Heart left ventricle (tissue), 16 donors: ENCODE measurements around the gene NFIX. TPM values are rescaled to one million over a fixed set of nuclear protein-coding genes. Genes with fewer than 3 reads are reported as not detected.

Experiments
- ATAC-seq, 4 donors: fragments of 200-7000 bp; cut with Tn5 transposase; one replicate each; pipeline ENCODE4 v1.9.1; 2020 to 2022; ENCODE audit warnings: moderate library complexity in 4 of 4, mild to moderate bottlenecking in 3 of 4, moderate number of reproducible peaks in 1 of 4
- DNase-seq, 5 donors: peaks; one replicate each; pipeline ENCODE4 v3.0.0-alpha.2; 2020
- H3K27ac ChIP-seq, 12 donors: fragments of 200-600 bp; sonication (generic) in 4 of 12; one replicate each; pipeline versions ENCODE4 v1.5.0 to v1.8.0; 2016 to 2022; ENCODE audit warnings: mild to moderate bottlenecking in 2 of 12
- H3K27me3 ChIP-seq, 9 donors: fragments of 200-600 bp; sonication (generic) in 2 of 9; one replicate each; pipeline versions ENCODE4 v1.5.1 to v1.8.0; 2016 to 2022; ENCODE audit warnings: mild to moderate bottlenecking in 3 of 9
- H3K36me3 ChIP-seq, 9 donors: fragments of 200-600 bp; sonication (generic) in 2 of 9; one replicate each; pipeline versions ENCODE4 v1.5.0 to v1.8.0; 2018 to 2022; ENCODE audit warnings: mild to moderate bottlenecking in 2 of 9
- H3K4me1 ChIP-seq, 12 donors: fragments of 200-600 bp; sonication (generic) in 4 of 12; one replicate each; pipeline versions ENCODE4 v1.5.0 to v1.8.0; 2016 to 2022; ENCODE audit warnings: mild to moderate bottlenecking in 3 of 12
- H3K4me3 ChIP-seq, 12 donors: fragments of 200-600 bp; sonication (generic) in 4 of 12; one replicate each; pipeline versions ENCODE4 v1.5.0 to v1.8.0; 2017 to 2022; ENCODE audit warnings: mild to moderate bottlenecking in 9 of 12, moderate library complexity in 4 of 12
- H3K9me3 ChIP-seq, 12 donors: fragments of 200-600 bp; sonication (generic) in 4 of 12; one replicate each; pipeline versions ENCODE4 v1.5.0 to v1.8.0; 2016 to 2022; ENCODE audit warnings: mild to moderate bottlenecking in 1 of 12
- POLR2A ChIP-seq, 2 donors: fragments of 450-650 bp; IDR thresholded peaks; one replicate each; pipeline ENCODE4 v1.6.1; 2017; ENCODE audit warnings: antibody characterized with exemption in 2 of 2, mild to moderate bottlenecking in 2 of 2, moderate library complexity in 2 of 2
- WGBS, 4 donors: extraction: QIAGEN DNeasy Blood & Tissue Kit in 2 of 4; methylation state at CpG; one replicate each; pipeline versions ENCODE4 v1.1.5 to v1.1.7; 2013 to 2018; 5-methylcytosine and 5-hydroxymethylcytosine counted together
- intact Hi-C, 10 donors: fragments of 100-400 bp; cut with DNase I; formaldehyde crosslinking; loops; one replicate each; pipeline versions ENCODE4 v1.11.1 to v1.14.2; 2022
- polyA plus RNA-seq, 2 donors: library from polyadenylated mRNA; stranded (reverse); fragments of 200-250 nt; gene quantifications; one replicate each; pipeline ENCODE4 v1.2.3, GENCODE V29; 2013
- total RNA-seq, 9 donors: library from RNA; depleted of rRNA in 2 of 9; stranded (reverse); fragments of >200 nt in 2 of 9; fragmentation: NEBNext Ultra II Directional in 3 of 9; extraction: Animal tissue kit (Norgen Biotek cat#: 25700) in 3 of 9; gene quantifications; one replicate each; pipeline versions ENCODE4 v1.1.0 to v1.2.4, GENCODE V29; 2016 to 2023
- TF ChIP-seq, protein P1 (sequence below), 12 donors: fragments of 200-600 bp; sonication (generic) in 4 of 12; IDR thresholded peaks; one replicate each; pipeline versions ENCODE4 v1.5.0 to v1.8.0; 2018 to 2022; ENCODE audit warnings: antibody characterized with exemption in 12 of 12, mild to moderate bottlenecking in 5 of 12
- donor health status: ischemic (EF 13 %, LVEDD 7.1; RV severe dilation, severe dysfunction).
- donor health status: healthy with polysubstance abuse.
- donor health status: DM: no; HTN: yes; CAD: no.
- donor health status: DM: no; HTN: no; CAD: no.
- donor health status: ischemic (EF 25% LVEDD 6.9; RV normal size, moderate dysfunction).
- donor health status: ischemic (EF 25% LVEDD 5.7; RV mildly dilated, moderate dysfunction).
- donor health status: healthy.
- donor health status: DM: yes; HTN: yes; CAD: no.
- donor health status: ischemic (EF 35%, LVEDD 5.7; RV mildly dilated, moderate dysfunction).
- donor health status: nonischemic (EF 11% LVEDD 7.7; RV severe dilation, severe dysfunction).
- donor health status: DM: yes; HTN: yes; CAD: no.
- donor health status: PGD.
- donor health status: ischemic (EF 29% LVEDD 5.4; RV normal size, mild dysfunction).
- donor health status: nonischemic (EF 23%, LVEDD 6.1; RV moderate dilation, normal function).

The NFIX gene
- total and polyA plus RNA-seq, 11 donors, result 42.1 to 147 (median 107) TPM

GRCh38 chr19:12983091-12983490 is 12.2 kb upstream of the NFIX start:
- Histone ChIP-seq H3K27ac (peak overlapping the region in 1 of 12 donors; percentile 47), H3K9me3 (no peaks in the 10 kb centered on the region), H3K4me1 (peaks cover 0 to 28% (median 15%) of the 10 kb centered on the region in 12 donors), H3K27me3 (peaks cover 0 to 5% (median 0%) of the 10 kb centered on the region in 9 donors), H3K36me3 (no peaks in the 10 kb centered on the region), H3K4me3 (peak overlapping the region in 10 of 12 donors; percentile 26 to 50 (median 42))
- WGBS, 4 donors, result 55 to 64% (median 61%) methylated on average over 10 of the region's 10 CpGs
- no peak for ATAC-seq
- intact Hi-C loops, result loop anchor here in 8 of 10 donors (1.0 to 10.0 kb wide), 6 partner anchors 49 to 113 kb away; no protein-coding TSS in a partner anchor
- no peak for DNase-seq
- TF ChIP-seq, protein P1, sequence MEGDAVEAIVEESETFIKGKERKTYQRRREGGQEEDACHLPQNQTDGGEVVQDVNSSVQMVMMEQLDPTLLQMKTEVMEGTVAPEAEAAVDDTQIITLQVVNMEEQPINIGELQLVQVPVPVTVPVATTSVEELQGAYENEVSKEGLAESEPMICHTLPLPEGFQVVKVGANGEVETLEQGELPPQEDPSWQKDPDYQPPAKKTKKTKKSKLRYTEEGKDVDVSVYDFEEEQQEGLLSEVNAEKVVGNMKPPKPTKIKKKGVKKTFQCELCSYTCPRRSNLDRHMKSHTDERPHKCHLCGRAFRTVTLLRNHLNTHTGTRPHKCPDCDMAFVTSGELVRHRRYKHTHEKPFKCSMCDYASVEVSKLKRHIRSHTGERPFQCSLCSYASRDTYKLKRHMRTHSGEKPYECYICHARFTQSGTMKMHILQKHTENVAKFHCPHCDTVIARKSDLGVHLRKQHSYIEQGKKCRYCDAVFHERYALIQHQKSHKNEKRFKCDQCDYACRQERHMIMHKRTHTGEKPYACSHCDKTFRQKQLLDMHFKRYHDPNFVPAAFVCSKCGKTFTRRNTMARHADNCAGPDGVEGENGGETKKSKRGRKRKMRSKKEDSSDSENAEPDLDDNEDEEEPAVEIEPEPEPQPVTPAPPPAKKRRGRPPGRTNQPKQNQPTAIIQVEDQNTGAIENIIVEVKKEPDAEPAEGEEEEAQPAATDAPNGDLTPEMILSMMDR (IDR thresholded peaks at IDR 0.05), result no peak
- TF ChIP-seq POLR2A (IDR thresholded peaks at IDR 0.05), result no peak

DNA sequence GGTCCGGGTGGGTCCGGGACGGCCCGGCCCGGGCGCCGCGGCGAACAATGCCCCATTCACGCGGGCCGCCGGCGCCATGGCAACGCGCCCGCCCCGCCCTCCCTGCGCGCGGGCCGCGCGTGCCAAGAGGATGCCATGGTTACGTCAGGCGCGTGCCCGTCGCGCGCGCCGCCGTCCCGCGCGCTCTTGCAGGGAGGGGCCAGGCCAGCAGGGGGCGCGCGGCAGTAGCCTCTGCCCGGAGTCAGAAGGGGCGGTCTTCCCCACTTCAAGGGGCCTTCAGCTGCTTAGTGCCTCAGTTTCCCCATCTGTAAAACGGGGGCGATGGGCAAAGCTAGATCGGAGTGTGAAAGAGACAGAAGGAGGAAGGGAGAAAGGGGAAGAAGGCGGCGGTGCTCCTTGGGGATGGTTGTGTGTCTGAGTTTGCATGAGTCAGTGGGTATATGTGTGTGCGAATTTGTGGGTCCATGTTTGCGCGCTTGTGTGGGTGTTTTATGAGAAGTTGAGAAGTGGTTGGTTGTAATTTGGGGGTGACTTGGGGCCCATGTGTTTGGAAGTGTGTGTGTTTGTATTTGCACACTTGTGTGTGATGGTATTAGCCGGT is 11.6 kb upstream of the NFIX start:
- DNase-seq, result peak; percentile 73 to 92 (median 83)
- H3K27me3 ChIP-seq, result peaks cover 0 to 5% (median 0%) of the 10 kb centered on the region in 9 donors
- TF ChIP-seq, protein P1 (IDR thresholded peaks at IDR 0.05), result peak; percentile 76 to 99 (median 97)
- TF ChIP-seq POLR2A (IDR thresholded peaks at IDR 0.05), result peak in 1 of 2 donors; percentile 27
- peak overlapping the region in 1 of 12 donors; percentile 47 for H3K27ac ChIP-seq
- WGBS, 4 donors, result 10 to 16% (median 10%) methylated on average over 32 to 51 of the region's 51 CpGs
- H3K4me1 ChIP-seq, result peaks cover 0 to 28% (median 15%) of the 10 kb centered on the region in 12 donors
- ATAC-seq, result peak; percentile 30 to 83 (median 78)
- no peaks in the 10 kb centered on the region for H3K36me3 ChIP-seq
- intact Hi-C loops, result loop anchor here in 9 of 10 donors (1.0 to 10.0 kb wide), 10 partner anchors 47 to 113 kb away; no protein-coding TSS in a partner anchor
- no peaks in the 10 kb centered on the region for H3K9me3 ChIP-seq
- H3K4me3 ChIP-seq, result peak overlapping the region in 10 of 12 donors; percentile 26 to 50 (median 42)

- TF ChIP-seq, protein P1 (IDR thresholded peaks at IDR 0.05), result no peak
- no peak for TF ChIP-seq POLR2A (IDR thresholded peaks at IDR 0.05)
- H3K36me3 ChIP-seq, result no peaks in the 10 kb centered on the region
- intact Hi-C loops, result loop anchor here in 8 of 10 donors (2.0 to 10.0 kb wide), 6 partner anchors 47 to 79 kb away; no protein-coding TSS in a partner anchor
- 82 to 94% (median 89%) methylated on average over 3 of the region's 3 CpGs for WGBS, 4 donors
- peaks cover 0 to 28% (median 15%) of the 10 kb centered on the region in 12 donors for H3K4me1 ChIP-seq
- ATAC-seq (no peak), DNase-seq (no peak)
- H3K4me3 ChIP-seq, result no peak overlapping the region
- peak overlapping the region in 1 of 12 donors; percentile 27 for H3K27ac ChIP-seq
- H3K9me3 ChIP-seq, result no peaks in the 10 kb centered on the region
- peaks cover 0 to 5% (median 0%) of the 10 kb centered on the region in 9 donors for H3K27me3 ChIP-seq
These were observed 11.1 kb upstream of the NFIX start for GRCh38 chr19:12984143-12984627.

- peak in 1 of 5 donors; percentile 51 for DNase-seq
- TF ChIP-seq POLR2A (IDR thresholded peaks at IDR 0.05), result no peak
- TF ChIP-seq, protein P1 (IDR thresholded peaks at IDR 0.05), result no peak
- intact Hi-C loops, result loop anchor here (1.0 to 10.0 kb wide), 9 partner anchors 43 to 82 kb away; no protein-coding TSS in a partner anchor
- H3K4me1 ChIP-seq, result peaks cover 0 to 28% (median 15%) of the 10 kb centered on the region in 12 donors
- H3K36me3 ChIP-seq, result no peaks in the 10 kb centered on the region
- H3K27ac ChIP-seq, result peak overlapping the region in 1 of 12 donors; percentile 27
- H3K27me3 ChIP-seq, result peaks cover 0 to 5% (median 0%) of the 10 kb centered on the region in 9 donors
- H3K9me3 ChIP-seq, result no peaks in the 10 kb centered on the region
- no peak overlapping the region for H3K4me3 ChIP-seq
- 23 to 38% (median 26%) methylated on average over 4 to 10 of the region's 10 CpGs for WGBS, 4 donors
- peak in 2 of 4 donors; percentile 2 to 3 for ATAC-seq
These were observed 10.6 kb upstream of the NFIX start for GRCh38 chr19:12984683-12985048.
